DOHH2 (cell line): ENCODE measurements around the gene PRKD2.

Source experiments
- CTCF ChIP-seq: fragments of 200-600 bp; sonication (generic); IDR thresholded peaks from one replicate; pipeline ENCODE4 v1.5.1; 2014; ENCODE audit warnings: antibody characterized with exemption, mild to moderate bottlenecking, low read depth, low read length; ENCODE audit not compliant: poor library complexity, severe bottlenecking
- EZH2phosphoT487 ChIP-seq: fragments of 200-600 bp; sonication (generic); IDR thresholded peaks from 2 replicates; pipeline ENCODE4 v1.6.1; 2017; ENCODE audit warnings: borderline replicate concordance, mild to moderate bottlenecking, antibody characterized with exemption, low read length, moderate library complexity, mixed read lengths

- TF ChIP-seq CTCF (no peak), EZH2phosphoT487 (no peak)
These were observed 20.9 kb upstream of the PRKD2 start for GRCh38 chr19:46737761-46738171.
